HepG2 (cell line): ENCODE results near the gene SERTAD1. TPM values are rescaled to one million over a fixed set of nuclear protein-coding genes. Genes with fewer than 3 reads are reported as not detected.
A peak's percentile ranks its signal among the peaks of the same experiment; 100 is the strongest.

Source experiments
- ATAC-seq: fragments of 200-7000 bp; cut with Tn5 transposase; 3 replicates; pipeline ENCODE4 v1.9.1; 2020; ENCODE audit warnings: mild to moderate bottlenecking, moderate library complexity
- BruUV-seq: library from RNA; stranded (reverse); fragments of 400-500 nt; replicated peaks from 2 replicates; lab custom pipeline; 2021; lab: Mats Ljungman, UMichigan
- CTCF ChIA-PET: fragments of 300-600 bp; formaldehyde crosslinking; extraction: SDS; loops from one replicate; lab custom pipeline; 2021; ENCODE audit warnings: low total read pairs, inconsistent platforms, low intra/inter-chr PET ratio; lab: Yijun Ruan, JAX
- POLR2A ChIA-PET: fragments of 350-600 bp; sonication (Branson Sonifier 250); formaldehyde crosslinking; loops from one replicate; lab custom pipeline; 2020; ENCODE audit warnings: antibody characterized with exemption, inconsistent platforms; lab: Yijun Ruan, JAX
- DNase-seq: peaks from one replicate; pipeline ENCODE4 v3.0.0-alpha.2; 2015; ENCODE audit warnings: low spot score
- FAIRE-seq: peaks from 3 replicates; lab custom pipeline; 2011; peaks lifted over from hg19 to GRCh38; lab: Jason Lieb, UNC
- H2AFZ ChIP-seq: one replicate; pipeline ENCODE4 v1.6.1; 2011; ENCODE audit warnings: low read length, inconsistent platforms
- H3K27ac ChIP-seq: fragments of 300-600 bp; 3 replicates; pipeline ENCODE4 v1.8.0; 2011; ENCODE audit warnings: mixed run types, mild to moderate bottlenecking, mixed read lengths, low read length, inconsistent platforms; ENCODE audit not compliant: insufficient read depth; ENCODE audit errors: extremely low read length
- H3K27me3 ChIP-seq, 2 experiments: fragments of 200-600 bp in 1 of 2; 2 replicates in 1 of 2; 3 replicates in 1 of 2; pipeline versions ENCODE4 v1.6.0 to v1.8.0; 2011; ENCODE audit warnings: low read length in 2 of 2, mild to moderate bottlenecking in 2 of 2, moderate library complexity in 2 of 2, inconsistent platforms in 1 of 2; ENCODE audit not compliant: insufficient read depth in 2 of 2, control insufficient read depth in 1 of 2
- H3K36me3 ChIP-seq, 2 experiments: fragments of 200-600 bp in 1 of 2; replicated peaks in 1 of 2; 2 replicates in 1 of 2; 3 replicates in 1 of 2; pipeline versions ENCODE4 v1.5.1 to v1.8.0; 2011; ENCODE audit warnings: low read length in 2 of 2, inconsistent platforms in 1 of 2; ENCODE audit not compliant: insufficient read depth in 2 of 2, control insufficient read depth in 1 of 2
- H3K4me1 ChIP-seq: 2 replicates; pipeline ENCODE4 v1.5.1; 2012; ENCODE audit warnings: low read length, inconsistent platforms; ENCODE audit not compliant: insufficient read depth
- H3K4me2 ChIP-seq: 2 replicates; pipeline ENCODE4 v1.6.0; 2011; ENCODE audit warnings: low read depth, low read length, inconsistent platforms
- H3K4me3 ChIP-seq, 3 experiments: fragments of 200-600 bp in 1 of 3; sonication (generic), shearing (Covaris generic) in 1 of 3; replicated peaks in 1 of 3; 2 replicates each; pipeline ENCODE4 v1.5.1; 2011 to 2016; ENCODE audit warnings: low read length in 3 of 3, inconsistent platforms in 2 of 3, low read depth in 2 of 3, mild to moderate bottlenecking in 2 of 3, control low read depth in 1 of 3, mixed read lengths in 1 of 3; ENCODE audit not compliant: insufficient read depth in 1 of 3
- H3K79me2 ChIP-seq: one replicate; pipeline ENCODE4 v1.6.1; 2011; ENCODE audit warnings: low read length, inconsistent platforms; ENCODE audit not compliant: insufficient read depth
- H3K9ac ChIP-seq: 2 replicates; pipeline ENCODE4 v1.6.0; 2011; ENCODE audit warnings: mild to moderate bottlenecking, low read depth, low read length, inconsistent platforms; ENCODE audit not compliant: insufficient read depth
- H3K9me3 ChIP-seq: 2 replicates; pipeline ENCODE4 v1.5.1; 2012; ENCODE audit warnings: mild to moderate bottlenecking, low read length
- H4K20me1 ChIP-seq: 2 replicates; pipeline ENCODE4 v1.6.0; 2011; ENCODE audit warnings: inconsistent platforms, mild to moderate bottlenecking, low read length, moderate library complexity; ENCODE audit not compliant: insufficient read depth
- CBX1 ChIP-seq: IDR thresholded peaks from one replicate; pipeline ENCODE4 v1.6.1; 2016; ENCODE audit warnings: antibody characterized with exemption, low read depth
- CEBPB ChIP-seq: IDR thresholded peaks from 2 replicates; pipeline ENCODE4 v1.6.1; 2011; ENCODE audit warnings: low read depth, low read length, improper control_type of control experiment, borderline replicate concordance
- CEBPG ChIP-seq: IDR thresholded peaks from 2 replicates; pipeline ENCODE4 v1.6.1; 2016
- CREM ChIP-seq, 2 experiments: sonication (generic) in 1 of 2; formaldehyde crosslinking in 1 of 2; IDR thresholded peaks; 2 replicates each; pipeline versions ENCODE4 v1.4.0 to v1.6.1; 2016 to 2020; ENCODE audit warnings: antibody characterized with exemption in 1 of 2, mild to moderate bottlenecking in 1 of 2, missing genetic modification reagents in 1 of 2
- HCFC1 ChIP-seq: fragments of 150-350 bp; IDR thresholded peaks from 2 replicates; pipeline ENCODE4 v1.6.1; 2014; ENCODE audit warnings: low read depth, low read length
- KDM1A ChIP-seq: IDR thresholded peaks from 2 replicates; pipeline ENCODE4 v1.6.1; 2016; ENCODE audit warnings: missing compliant biosample characterization
- NFATC3 ChIP-seq: sonication (generic); formaldehyde crosslinking; IDR thresholded peaks from 2 replicates; pipeline ENCODE4 v1.5.1; 2020; ENCODE audit warnings: mild to moderate bottlenecking, missing genetic modification reagents
- POGZ ChIP-seq: sonication (generic); formaldehyde crosslinking; IDR thresholded peaks from 2 replicates; pipeline ENCODE4 v1.4.0; 2020; ENCODE audit warnings: mild to moderate bottlenecking, missing genetic modification reagents
- RCOR2 ChIP-seq: IDR thresholded peaks from 2 replicates; pipeline ENCODE4 v1.6.1; 2016; ENCODE audit warnings: missing biosample characterization, missing genetic modification reagents
- THAP11 ChIP-seq: IDR thresholded peaks from 2 replicates; pipeline ENCODE4 v1.6.1; 2016; ENCODE audit warnings: missing biosample characterization, missing genetic modification reagents
- XRCC5 ChIP-seq: fragments of 200-400 bp; formaldehyde crosslinking; optimal IDR thresholded peaks from 2 replicates; pipeline ENCODE3; 2017; ENCODE audit warnings: mild to moderate bottlenecking, low read length
- ZMYM3 ChIP-seq: sonication (generic); formaldehyde crosslinking; IDR thresholded peaks from 2 replicates; pipeline ENCODE4 v1.5.1; 2020; ENCODE audit warnings: mild to moderate bottlenecking, missing genetic modification reagents
- ZNF138 ChIP-seq: sonication (generic); formaldehyde crosslinking; IDR thresholded peaks from 2 replicates; pipeline ENCODE4 v1.5.0; 2020; ENCODE audit warnings: mild to moderate bottlenecking, low read depth, missing genetic modification reagents
- ZNF253 ChIP-seq: sonication (generic); formaldehyde crosslinking; IDR thresholded peaks from 2 replicates; pipeline ENCODE4 v1.8.0; 2022; ENCODE audit warnings: mild to moderate bottlenecking, missing genetic modification reagents, borderline replicate concordance
- ZNF263 ChIP-seq: sonication (generic); formaldehyde crosslinking; IDR thresholded peaks from 2 replicates; pipeline ENCODE4 v1.4.0; 2020; ENCODE audit warnings: missing genetic modification reagents
- ZNF317 ChIP-seq: sonication (generic); formaldehyde crosslinking; IDR thresholded peaks from 2 replicates; pipeline ENCODE4 v1.5.0; 2020; ENCODE audit warnings: mild to moderate bottlenecking, missing genetic modification reagents
- ZNF891 ChIP-seq: sonication (generic); formaldehyde crosslinking; IDR thresholded peaks from 2 replicates; pipeline ENCODE4 v1.5.0; 2020; ENCODE audit warnings: mild to moderate bottlenecking, missing genetic modification reagents
- WGBS: methylation state at CpG from one replicate; pipeline ENCODE4 v1.1.6; 2017; ENCODE audit warnings: low lambda C conversion rate; 5-methylcytosine and 5-hydroxymethylcytosine counted together
- in situ Hi-C: cut with HindIII; loops from 2 replicates; pipeline ENCODE4 v1.10.0; 2017; ENCODE audit warnings: low pct_unique_long_range_greater_than_20kb; ENCODE audit not compliant: extremely low pct_ligation_motif_present
- intact Hi-C: fragments of 100-400 bp; cut with micrococcal nuclease; formaldehyde crosslinking; loops from one replicate; pipeline ENCODE4 v1.10.0; 2022; ENCODE audit not compliant: unreplicated experiment
- polyA plus RNA-seq, 8 experiments: library from polyadenylated mRNA; depleted of rRNA in 3 of 8; stranded (reverse) in 7 of 8; unstranded in 1 of 8; fragments of >200 nt; fragmentation: Illumina TruSeq in 4 of 8; extraction: Trizol in 4 of 8; gene quantifications; 2 replicates each; pipeline versions ENCODE4 v1.2.1 to v1.2.3, GENCODE V29; 2011 to 2016; ENCODE audit warnings: low read depth in 4 of 8, missing spikeins in 1 of 8, mixed read lengths in 1 of 8; ENCODE audit not compliant: insufficient read depth in 1 of 8
- total RNA-seq, 5 experiments: library from RNA; depleted of rRNA; stranded (reverse); fragments of >200 nt; fragmentation: Illumina TruSeq; extraction: Trizol; gene quantifications; 2 replicates each; pipeline ENCODE4 v1.2.3, GENCODE V29; 2016; ENCODE audit warnings: low read depth in 1 of 5
- TF ChIP-seq, protein P1 (sequence below): sonication (generic); IDR thresholded peaks from 2 replicates; pipeline ENCODE4 v1.6.1; 2016; ENCODE audit warnings: low read depth, borderline replicate concordance
- TF ChIP-seq, protein P2 (sequence below): sonication (generic); formaldehyde crosslinking; IDR thresholded peaks from 2 replicates; pipeline ENCODE4 v1.5.0; 2020; ENCODE audit warnings: missing genetic modification reagents

SERTAD1 gene
- total and polyA plus RNA-seq, 2 of the 13 experiments (the other 11 are each of a cell fraction or from before 2014, with no cell fraction given) = 4.3 to 4.5 TPM

DNA sequence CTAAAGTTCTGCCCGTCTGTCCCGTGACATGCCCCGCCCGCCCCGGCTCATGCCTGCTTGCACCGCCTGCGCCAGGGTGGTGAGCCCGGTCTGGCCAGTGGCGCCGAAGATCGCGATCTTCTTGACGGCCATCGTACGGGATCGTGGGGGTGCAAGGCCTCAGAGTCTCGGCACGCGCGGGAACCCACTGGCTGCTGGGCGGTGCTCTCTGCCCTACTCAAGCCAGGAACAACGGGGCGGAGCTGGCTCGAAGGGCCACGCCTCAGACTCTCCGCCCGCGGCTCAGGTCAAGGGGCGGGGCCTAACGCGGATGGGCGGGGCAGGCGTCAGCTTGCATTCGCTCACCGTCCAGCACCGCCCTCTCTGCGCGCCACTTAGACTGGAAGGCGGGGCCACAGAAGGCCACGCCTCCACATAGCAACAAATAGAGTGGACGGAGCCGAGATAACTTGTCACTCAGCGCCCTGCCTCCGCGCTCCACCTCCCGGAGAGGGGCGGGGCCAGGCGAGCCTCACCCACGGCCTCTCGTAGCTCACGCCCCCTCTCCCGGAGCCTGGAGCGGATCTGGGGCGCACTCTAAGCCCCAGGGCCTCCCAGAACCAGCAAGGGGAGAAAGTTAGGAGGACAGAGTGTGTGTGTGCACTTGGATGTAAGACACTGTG, 39.9 kb upstream of the SERTAD1 start, which contains the start of gene BLVRB (continued):
- peak; percentile 47; the same call in 1 of the 2 replicates for TF ChIP-seq POGZ (CRISPR knock-in tag)
- TF ChIP-seq XRCC5 = peak; percentile 29
- peak; percentile 49; the same call in 1 of the 2 replicates for TF ChIP-seq THAP11 (CRISPR knock-in tag)
- TF ChIP-seq ZNF138 = 0 out of 2 replicates have a peak, but pooled peaks have one; percentile 33
- no peak for TF ChIP-seq NFATC3 (CRISPR knock-in tag)

DNA sequence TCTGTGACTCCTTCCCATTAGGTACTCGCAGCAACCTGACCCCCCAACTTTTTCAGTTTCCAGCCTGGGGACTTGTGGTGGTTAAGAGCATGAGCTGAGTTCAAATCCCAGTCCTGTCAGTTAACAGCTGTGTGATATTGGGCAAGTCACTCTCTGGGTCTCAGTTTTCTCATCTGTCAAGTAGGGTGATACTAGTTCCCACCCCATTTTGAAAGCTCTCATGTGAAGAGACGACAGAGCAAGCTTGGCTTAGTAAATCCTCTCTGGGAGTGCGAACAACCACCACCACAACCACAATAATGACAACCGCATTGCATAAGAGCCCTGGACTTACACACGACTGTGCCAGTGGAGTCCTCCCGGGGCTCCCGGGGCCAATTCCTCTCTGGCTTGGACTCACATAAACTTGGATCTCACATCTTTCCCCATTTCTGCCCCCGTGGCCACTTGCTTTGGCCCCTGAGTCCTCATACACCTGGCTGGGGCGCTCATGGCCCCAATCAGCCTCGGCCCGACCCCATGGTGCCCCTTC, 39.3 kb upstream of the SERTAD1 start:
- Histone ChIP-seq H3K36me3 (no peaks in the 10 kb centered on the region), H4K20me1 (no peaks in the 10 kb centered on the region), H3K9ac (peak overlapping the region; percentile 64), H3K9me3 (no peaks in the 10 kb centered on the region), H3K4me1 (peaks cover 52% of the 10 kb centered on the region), H3K4me3 (peak overlapping the region; percentile 66 to 87 (median 75)), H3K27me3 (peaks cover 1 to 17% of the 10 kb centered on the region in 2 experiments; a peak in 3 of 5 replicates), H3K27ac (peak overlapping the region; percentile 66), H3K4me2 (peak overlapping the region; percentile 86), H2AFZ (no peak overlapping the region), H3K79me2 (no peaks in the 10 kb centered on the region)
- DNase-seq (peak; percentile 52), ATAC-seq (peak; percentile 16), FAIRE-seq (no peak)
- WGBS = 7% methylated on average over 11 of the region's 11 CpGs
- ChIA-PET CTCF (no interaction called here), POLR2A (interaction anchor here (0.8 to 5.5 kb wide), 12 partner anchors 11 to 181 kb away, joined by 3 to 47 read pairs (median 5); partner anchors contain the start of genes C19orf47, PLD3, SERTAD1 and SERTAD3)
- in situ Hi-C loops (no loop called here), intact Hi-C loops (loop anchor here (2.0 to 10.0 kb wide), 2 partner anchors 20 to 60 kb away; partner anchors contain the start of gene SERTAD3)
- BruUV-seq = TSS peak; percentile 89
- peak; percentile 59; the same call in 1 of the 2 replicates for TF ChIP-seq ZNF891 (CRISPR knock-in tag)
- TF ChIP-seq, protein P1, sequence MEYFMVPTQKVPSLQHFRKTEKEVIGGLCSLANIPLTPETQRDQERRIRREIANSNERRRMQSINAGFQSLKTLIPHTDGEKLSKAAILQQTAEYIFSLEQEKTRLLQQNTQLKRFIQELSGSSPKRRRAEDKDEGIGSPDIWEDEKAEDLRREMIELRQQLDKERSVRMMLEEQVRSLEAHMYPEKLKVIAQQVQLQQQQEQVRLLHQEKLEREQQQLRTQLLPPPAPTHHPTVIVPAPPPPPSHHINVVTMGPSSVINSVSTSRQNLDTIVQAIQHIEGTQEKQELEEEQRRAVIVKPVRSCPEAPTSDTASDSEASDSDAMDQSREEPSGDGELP = peak; percentile 70; the same call in 1 of the 2 replicates
- TF ChIP-seq, protein P2, sequence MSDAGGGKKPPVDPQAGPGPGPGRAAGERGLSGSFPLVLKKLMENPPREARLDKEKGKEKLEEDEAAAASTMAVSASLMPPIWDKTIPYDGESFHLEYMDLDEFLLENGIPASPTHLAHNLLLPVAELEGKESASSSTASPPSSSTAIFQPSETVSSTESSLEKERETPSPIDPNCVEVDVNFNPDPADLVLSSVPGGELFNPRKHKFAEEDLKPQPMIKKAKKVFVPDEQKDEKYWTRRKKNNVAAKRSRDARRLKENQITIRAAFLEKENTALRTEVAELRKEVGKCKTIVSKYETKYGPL (CRISPR knock-in tag) = 0 out of 2 replicates have a peak, but pooled peaks have one; percentile 32
- peak; percentile 59 for TF ChIP-seq CEBPG
- peak; percentile 83 for TF ChIP-seq ZMYM3 (CRISPR knock-in tag)
- peak; percentile 70; the same call in 1 of the 2 replicates for TF ChIP-seq CEBPB
- 0 out of 2 replicates have a peak, but pooled peaks have one; percentile 1 for TF ChIP-seq CREM (IDR thresholded peaks at IDR 0.05)
- no peak for TF ChIP-seq CREM (CRISPR knock-in tag; IDR thresholded peaks at IDR 0.05)
- no peak for TF ChIP-seq HCFC1
- 0 out of 2 replicates have a peak, but pooled peaks have one; percentile 30 for TF ChIP-seq ZNF317 (CRISPR knock-in tag)
- TF ChIP-seq ZNF263 (CRISPR knock-in tag) = peak; percentile 76; the same call in 1 of the 2 replicates
- TF ChIP-seq CBX1 = no peak
- peak; percentile 93 for TF ChIP-seq KDM1A
- TF ChIP-seq ZNF253 (CRISPR knock-in tag) = peak; percentile 64; the same call in 1 of the 2 replicates
- TF ChIP-seq RCOR2 = peak; percentile 58; the same call in 1 of the 2 replicates
